ENCODE data around the gene GLRA1.
"Not testable (repeated sequence)": the region's sequence is repeated elsewhere in the genome, so short reads cannot be mapped to it uniquely, and the experiment has no call there.

The GLRA1 gene

GRCh38 chr5:151856861-151857260 is 67.8 kb downstream of the GLRA1 start:
- no peak overlapping the region for H3K27ac ChIP-seq (ENCODE audit: low read length)
- no peak overlapping the region for H3K9ac ChIP-seq (ENCODE audit: low read length)
- no peak overlapping the region for H3K4me3 ChIP-seq (ENCODE audit: low read length)
- no peaks in the 10 kb centered on the region for H3K36me3 ChIP-seq (ENCODE audit: control insufficient read depth, low read depth, low read length)
- H3K9me3 ChIP-seq (ENCODE audit: control insufficient read depth, low read depth, low read length), result no peaks in the 10 kb centered on the region
- H3K4me1 ChIP-seq (ENCODE audit: control insufficient read depth, low read depth, low read length), result no peaks in the 10 kb centered on the region
- H3K27me3 ChIP-seq (ENCODE audit: control insufficient read depth, insufficient read depth, low read length), result no peaks in the 10 kb centered on the region

- Histone ChIP-seq H3K4me3 (ENCODE audit: low read length) (no peak overlapping the region), H3K27me3 (ENCODE audit: control insufficient read depth, insufficient read depth, low read length) (no peaks in the 10 kb centered on the region), H3K36me3 (ENCODE audit: control insufficient read depth, low read depth, low read length) (no peaks in the 10 kb centered on the region), H3K9ac (ENCODE audit: low read length) (no peak overlapping the region), H3K27ac (ENCODE audit: low read length) (no peak overlapping the region), H3K9me3 (ENCODE audit: control insufficient read depth, low read depth, low read length) (no peaks in the 10 kb centered on the region), H3K4me1 (ENCODE audit: control insufficient read depth, low read depth, low read length) (no peaks in the 10 kb centered on the region)
These were observed 69.0 kb downstream of the GLRA1 start for GRCh38 chr5:151855701-151856100.

- Histone ChIP-seq H3K9ac (ENCODE audit: low read length) (no peak overlapping the region), H3K4me1 (ENCODE audit: control insufficient read depth, low read depth, low read length) (no peaks in the 10 kb centered on the region), H3K27ac (ENCODE audit: low read length) (no peak overlapping the region), H3K27me3 (ENCODE audit: control insufficient read depth, insufficient read depth, low read length) (no peaks in the 10 kb centered on the region), H3K9me3 (ENCODE audit: control insufficient read depth, low read depth, low read length) (no peaks in the 10 kb centered on the region), H3K36me3 (ENCODE audit: control insufficient read depth, low read depth, low read length) (no peaks in the 10 kb centered on the region), H3K4me3 (ENCODE audit: low read length) (no peak overlapping the region)
These were observed 76.8 kb downstream of the GLRA1 start for GRCh38 chr5:151847871-151848270.

GRCh38 chr5:151846765-151847164 is 77.9 kb downstream of the GLRA1 start:
- Histone ChIP-seq H3K27ac (ENCODE audit: low read length) (no peak overlapping the region), H3K36me3 (ENCODE audit: control insufficient read depth, low read depth, low read length) (no peaks in the 10 kb centered on the region), H3K9me3 (ENCODE audit: control insufficient read depth, low read depth, low read length) (no peaks in the 10 kb centered on the region), H3K27me3 (ENCODE audit: control insufficient read depth, insufficient read depth, low read length) (no peaks in the 10 kb centered on the region), H3K9ac (ENCODE audit: low read length) (no peak overlapping the region), H3K4me3 (ENCODE audit: low read length) (no peak overlapping the region), H3K4me1 (ENCODE audit: control insufficient read depth, low read depth, low read length) (no peaks in the 10 kb centered on the region)

- H3K4me1 ChIP-seq (ENCODE audit: control insufficient read depth, low read depth, low read length); H3K9me3 ChIP-seq (ENCODE audit: control insufficient read depth, low read depth, low read length); H3K36me3 ChIP-seq (ENCODE audit: control insufficient read depth, low read depth, low read length); H3K27me3 ChIP-seq (ENCODE audit: control insufficient read depth, insufficient read depth, low read length); H3K4me3 ChIP-seq (ENCODE audit: low read length); H3K27ac ChIP-seq (ENCODE audit: low read length); H3K9ac ChIP-seq (ENCODE audit: low read length): not testable (repeated sequence)
These were observed 91.8 kb downstream of the GLRA1 start for GRCh38 chr5:151832843-151833242.

- Histone ChIP-seq H3K9ac (ENCODE audit: low read length) (no peak overlapping the region), H3K36me3 (ENCODE audit: control insufficient read depth, low read depth, low read length) (no peaks in the 10 kb centered on the region), H3K27ac (ENCODE audit: low read length) (no peak overlapping the region), H3K4me3 (ENCODE audit: low read length) (no peak overlapping the region), H3K27me3 (ENCODE audit: control insufficient read depth, insufficient read depth, low read length) (no peaks in the 10 kb centered on the region), H3K4me1 (ENCODE audit: control insufficient read depth, low read depth, low read length) (peaks cover 5% of the 10 kb centered on the region), H3K9me3 (ENCODE audit: control insufficient read depth, low read depth, low read length) (peaks cover 10% of the 10 kb centered on the region)
These were observed 95.3 kb downstream of the GLRA1 start for GRCh38 chr5:151829370-151829769.

GRCh38 chr5:151825445-151825844 is 99.2 kb downstream of the GLRA1 start:
- H3K27me3 ChIP-seq (ENCODE audit: control insufficient read depth, insufficient read depth, low read length), result no peaks in the 10 kb centered on the region
- no peak overlapping the region for H3K27ac ChIP-seq (ENCODE audit: low read length)
- no peaks in the 10 kb centered on the region for H3K36me3 ChIP-seq (ENCODE audit: control insufficient read depth, low read depth, low read length)
- no peak overlapping the region for H3K4me3 ChIP-seq (ENCODE audit: low read length)
- no peaks in the 10 kb centered on the region for H3K9me3 ChIP-seq (ENCODE audit: control insufficient read depth, low read depth, low read length)
- H3K4me1 ChIP-seq (ENCODE audit: control insufficient read depth, low read depth, low read length), result peaks cover 5% of the 10 kb centered on the region
- no peak overlapping the region for H3K9ac ChIP-seq (ENCODE audit: low read length)

- H3K36me3 ChIP-seq (ENCODE audit: control insufficient read depth, low read depth, low read length), result no peaks in the 10 kb centered on the region
- no peak overlapping the region for H3K27ac ChIP-seq (ENCODE audit: low read length)
- no peaks in the 10 kb centered on the region for H3K9me3 ChIP-seq (ENCODE audit: control insufficient read depth, low read depth, low read length)
- no peaks in the 10 kb centered on the region for H3K27me3 ChIP-seq (ENCODE audit: control insufficient read depth, insufficient read depth, low read length)
- H3K4me3 ChIP-seq (ENCODE audit: low read length), result no peak overlapping the region
- H3K9ac ChIP-seq (ENCODE audit: low read length), result no peak overlapping the region
- H3K4me1 ChIP-seq (ENCODE audit: control insufficient read depth, low read depth, low read length), result peaks cover 5% of the 10 kb centered on the region
These were observed 102.5 kb downstream of the GLRA1 start for GRCh38 chr5:151822141-151822540.

GRCh38 chr5:151820903-151821302 is 103.7 kb downstream of the GLRA1 start:
- no peak overlapping the region for H3K9ac ChIP-seq (ENCODE audit: low read length)
- H3K4me1 ChIP-seq (ENCODE audit: control insufficient read depth, low read depth, low read length), result peaks cover 5% of the 10 kb centered on the region
- H3K36me3 ChIP-seq (ENCODE audit: control insufficient read depth, low read depth, low read length), result no peaks in the 10 kb centered on the region

GRCh38 chr5:151820271-151820670 is 104.4 kb downstream of the GLRA1 start:
- Histone ChIP-seq H3K4me3 (ENCODE audit: low read length) (no peak overlapping the region), H3K9ac (ENCODE audit: low read length) (no peak overlapping the region), H3K27me3 (ENCODE audit: control insufficient read depth, insufficient read depth, low read length) (no peaks in the 10 kb centered on the region), H3K9me3 (ENCODE audit: control insufficient read depth, low read depth, low read length) (no peaks in the 10 kb centered on the region), H3K36me3 (ENCODE audit: control insufficient read depth, low read depth, low read length) (no peaks in the 10 kb centered on the region), H3K27ac (ENCODE audit: low read length) (no peak overlapping the region), H3K4me1 (ENCODE audit: control insufficient read depth, low read depth, low read length) (no peaks in the 10 kb centered on the region)

More at GRCh38 chr5:151820903-151821302, 103.7 kb downstream of the GLRA1 start:
- H3K27ac ChIP-seq (ENCODE audit: low read length), result no peak overlapping the region
- H3K27me3 ChIP-seq (ENCODE audit: control insufficient read depth, insufficient read depth, low read length), result no peaks in the 10 kb centered on the region
- no peak overlapping the region for H3K4me3 ChIP-seq (ENCODE audit: low read length)
- no peaks in the 10 kb centered on the region for H3K9me3 ChIP-seq (ENCODE audit: control insufficient read depth, low read depth, low read length)

GRCh38 chr5:151819830-151820229 is 104.8 kb downstream of the GLRA1 start:
- no peaks in the 10 kb centered on the region for H3K4me1 ChIP-seq (ENCODE audit: control insufficient read depth, low read depth, low read length)
- peaks cover under 1% of the 10 kb centered on the region for H3K36me3 ChIP-seq (ENCODE audit: control insufficient read depth, low read depth, low read length)
- H3K27me3 ChIP-seq (ENCODE audit: control insufficient read depth, insufficient read depth, low read length), result no peaks in the 10 kb centered on the region
- H3K9ac ChIP-seq (ENCODE audit: low read length), result no peak overlapping the region
- H3K27ac ChIP-seq (ENCODE audit: low read length), result no peak overlapping the region
- no peaks in the 10 kb centered on the region for H3K9me3 ChIP-seq (ENCODE audit: control insufficient read depth, low read depth, low read length)
- H3K4me3 ChIP-seq (ENCODE audit: low read length), result no peak overlapping the region

- Histone ChIP-seq H3K4me1 (ENCODE audit: control insufficient read depth, low read depth, low read length) (no peaks in the 10 kb centered on the region), H3K27ac (ENCODE audit: low read length) (no peak overlapping the region), H3K4me3 (ENCODE audit: low read length) (no peak overlapping the region), H3K27me3 (ENCODE audit: control insufficient read depth, insufficient read depth, low read length) (no peaks in the 10 kb centered on the region), H3K9me3 (ENCODE audit: control insufficient read depth, low read depth, low read length) (no peaks in the 10 kb centered on the region), H3K36me3 (ENCODE audit: control insufficient read depth, low read depth, low read length) (peaks cover 45% of the 10 kb centered on the region), H3K9ac (ENCODE audit: low read length) (no peak overlapping the region)
These were observed 109.6 kb downstream of the GLRA1 start for GRCh38 chr5:151815051-151815450.
